Activated naive CD4-positive, alpha-beta T cell treated with anti-CD3 and anti-CD28 coated beads, Interleukin-2, amount 50 U/mL, for 24 hours (primary cell): ENCODE results near the gene HHLA2.

Experiments
- H3K27ac Mint-ChIP-seq: one replicate; pipeline ENCODE4 v1.8.0; 2021; ENCODE audit warnings: mild to moderate bottlenecking, mixed read lengths
- H3K27me3 Mint-ChIP-seq: one replicate; pipeline ENCODE4 v1.8.0; 2021; ENCODE audit warnings: mixed read lengths
- H3K36me3 Mint-ChIP-seq: one replicate; pipeline ENCODE4 v1.8.0; 2021; ENCODE audit warnings: mixed read lengths
- H3K4me1 Mint-ChIP-seq: one replicate; pipeline ENCODE4 v1.8.0; 2021; ENCODE audit warnings: mixed read lengths
- H3K4me3 Mint-ChIP-seq: one replicate; pipeline ENCODE4 v1.8.0; 2021; ENCODE audit warnings: mild to moderate bottlenecking, mixed read lengths
- H3K9me3 Mint-ChIP-seq: one replicate; pipeline ENCODE4 v1.8.0; 2021; ENCODE audit warnings: mixed read lengths

HHLA2 gene

DNA sequence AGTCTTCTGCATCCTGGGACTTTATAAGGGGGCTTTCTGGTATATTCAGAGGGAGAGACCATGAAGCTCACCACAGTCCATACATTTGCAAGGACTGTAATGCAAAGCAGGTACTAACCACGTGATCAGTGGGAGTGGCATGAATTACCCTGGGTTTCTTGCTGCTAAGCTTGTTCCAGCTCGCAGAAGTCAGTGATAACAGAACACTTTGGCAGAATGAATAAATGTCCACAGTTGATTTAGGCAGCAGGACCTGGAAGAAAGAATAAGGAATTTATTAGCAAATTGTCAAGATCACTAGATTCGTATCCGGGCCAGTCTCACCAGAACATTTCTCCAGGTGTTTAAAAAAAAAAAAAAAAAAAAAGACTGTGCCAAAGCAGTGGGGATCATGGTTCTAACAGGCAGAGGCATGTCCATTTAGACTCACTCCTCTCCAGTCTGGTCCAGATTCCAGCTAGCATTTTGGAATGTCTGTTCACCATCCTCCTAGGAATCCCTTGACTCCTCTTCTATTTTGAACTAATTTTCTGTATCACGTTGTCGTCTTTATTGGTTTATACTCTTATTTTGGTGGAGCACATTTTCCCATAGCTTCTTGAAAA lies 24.5 kb downstream of the HHLA2 start:
- Mint-ChIP-seq H3K36me3 (peaks cover 2% of the 10 kb centered on the region), H3K4me1 (peaks cover 25% of the 10 kb centered on the region), H3K9me3 (no peaks in the 10 kb centered on the region), H3K4me3 (no peak overlapping the region), H3K27me3 (no peaks in the 10 kb centered on the region), H3K27ac (no peak overlapping the region)

DNA sequence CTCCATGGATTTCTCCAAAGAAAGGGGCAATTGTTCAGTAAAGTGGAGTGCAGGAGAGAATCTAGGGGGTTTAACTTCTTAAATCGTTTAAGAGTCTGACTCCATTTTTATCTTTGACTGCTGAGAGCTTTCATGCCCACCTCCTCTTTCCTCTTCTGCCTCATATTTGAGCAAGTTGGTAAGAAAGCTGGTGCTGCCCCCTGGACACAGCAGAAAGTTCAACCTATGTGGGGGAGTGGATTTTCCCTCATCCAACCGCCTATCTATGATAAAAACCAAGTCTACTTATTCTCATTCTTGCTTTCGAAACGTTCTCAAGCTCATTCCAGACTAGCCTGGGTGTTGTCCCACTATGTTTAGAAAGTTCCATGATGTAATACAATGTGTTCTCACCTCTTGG lies 26.0 kb downstream of the HHLA2 start:
- H3K4me3 Mint-ChIP-seq = no peak overlapping the region
- H3K27me3 Mint-ChIP-seq = no peaks in the 10 kb centered on the region
- peak overlapping the region; percentile 68 for H3K27ac Mint-ChIP-seq
- H3K9me3 Mint-ChIP-seq = no peaks in the 10 kb centered on the region
- H3K4me1 Mint-ChIP-seq = peaks cover 25% of the 10 kb centered on the region
- peaks cover 6% of the 10 kb centered on the region for H3K36me3 Mint-ChIP-seq

DNA sequence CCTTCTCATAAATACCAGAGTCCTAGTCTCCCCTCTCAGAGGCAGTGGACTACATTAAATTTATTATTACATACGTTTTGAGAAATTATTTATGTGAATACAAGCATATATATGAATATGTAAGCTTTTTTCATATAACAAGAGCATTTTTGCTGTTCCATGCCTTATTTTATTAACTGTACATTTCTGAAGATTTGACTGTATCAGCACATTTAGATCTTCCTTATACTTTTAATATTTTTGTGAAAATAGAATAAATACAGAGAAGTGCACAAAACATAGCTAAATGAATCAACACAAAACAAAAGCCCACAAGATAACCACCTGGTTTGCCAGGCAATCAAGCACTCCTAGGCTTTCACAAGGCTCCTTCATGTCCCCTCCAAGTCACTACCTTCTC lies 27.8 kb downstream of the HHLA2 start:
- no peak overlapping the region for H3K27ac Mint-ChIP-seq
- H3K27me3 Mint-ChIP-seq = no peaks in the 10 kb centered on the region
- H3K9me3 Mint-ChIP-seq = no peaks in the 10 kb centered on the region
- H3K36me3 Mint-ChIP-seq = peaks cover 6% of the 10 kb centered on the region
- no peak overlapping the region for H3K4me3 Mint-ChIP-seq
- H3K4me1 Mint-ChIP-seq = peaks cover 30% of the 10 kb centered on the region

DNA sequence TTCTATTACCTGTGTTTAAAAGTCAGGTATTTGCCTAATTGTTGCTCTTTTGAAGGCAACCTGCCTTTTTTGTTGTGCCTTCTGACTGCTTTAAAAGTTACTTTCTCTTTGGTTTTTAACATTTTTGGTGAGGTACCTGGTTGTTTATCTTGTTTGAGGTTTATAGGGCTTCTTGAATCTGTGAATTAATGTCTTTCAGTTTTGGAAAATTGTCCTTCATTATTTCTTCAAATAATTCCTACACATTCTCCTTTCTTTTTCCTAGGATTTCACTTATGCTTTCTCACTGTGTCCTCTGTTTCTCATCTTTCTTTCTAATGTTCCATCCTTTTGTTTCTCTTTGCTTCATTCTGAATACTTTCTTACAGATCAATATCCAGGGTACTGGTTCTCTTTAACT lies 30.8 kb downstream of the HHLA2 start:
- Mint-ChIP-seq H3K4me1 (peaks cover 21% of the 10 kb centered on the region), H3K4me3 (no peak overlapping the region), H3K27ac (no peak overlapping the region), H3K27me3 (no peaks in the 10 kb centered on the region), H3K36me3 (peaks cover 5% of the 10 kb centered on the region), H3K9me3 (no peaks in the 10 kb centered on the region)

DNA sequence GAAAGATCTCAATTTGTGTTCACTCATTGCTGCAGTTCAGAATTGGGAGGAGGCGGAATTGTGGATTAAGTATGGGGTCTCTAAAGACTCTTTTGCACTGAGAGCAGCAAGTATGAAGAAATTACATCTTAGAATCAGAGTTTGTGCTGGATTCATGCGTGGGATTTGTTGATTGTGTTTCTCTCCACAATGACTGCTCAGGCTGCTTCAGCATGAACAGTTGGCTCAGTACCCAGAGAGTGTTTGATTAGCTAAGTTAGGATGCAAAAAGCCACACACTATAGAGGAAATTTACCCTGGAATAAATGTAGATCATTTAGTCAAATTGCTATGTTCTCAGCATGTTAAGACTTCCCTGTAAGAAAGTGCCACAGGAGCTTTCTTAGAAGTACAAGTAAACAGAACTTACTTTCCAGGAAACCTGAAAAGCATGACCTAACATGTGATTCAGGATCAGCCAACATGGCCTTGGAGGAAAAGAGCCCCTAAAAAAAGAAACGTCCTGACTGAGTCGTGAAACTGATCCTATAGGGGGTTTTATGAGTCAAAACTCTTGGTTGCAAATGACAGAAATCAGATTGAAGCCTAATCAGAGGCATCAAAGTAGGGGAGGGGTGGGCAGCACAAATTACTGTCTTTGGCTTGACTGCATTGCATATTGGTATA lies 32.6 kb downstream of the HHLA2 start:
- H3K27ac Mint-ChIP-seq = peak overlapping the region; percentile 38
- no peaks in the 10 kb centered on the region for H3K27me3 Mint-ChIP-seq
- no peaks in the 10 kb centered on the region for H3K9me3 Mint-ChIP-seq
- no peak overlapping the region for H3K4me3 Mint-ChIP-seq
- peaks cover 5% of the 10 kb centered on the region for H3K36me3 Mint-ChIP-seq
- H3K4me1 Mint-ChIP-seq = peaks cover 15% of the 10 kb centered on the region

DNA sequence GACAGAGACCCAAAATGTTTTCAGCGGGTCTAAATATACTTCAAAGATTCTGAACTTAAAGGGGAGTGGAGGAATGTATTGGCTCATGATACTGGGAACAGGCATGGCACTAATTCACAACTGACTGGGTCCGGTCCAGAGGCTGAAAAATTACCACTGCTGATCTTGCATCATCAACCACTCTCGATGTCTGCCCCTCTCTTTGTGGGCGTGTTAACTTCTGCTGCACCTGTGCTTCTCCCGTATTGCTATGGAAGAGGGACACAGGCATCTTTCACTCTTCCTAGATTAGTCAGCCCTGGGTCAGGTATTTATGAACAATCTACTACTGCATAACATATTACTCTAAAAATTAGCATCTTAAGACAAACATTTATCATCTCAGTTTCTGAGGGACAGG lies 33.2 kb downstream of the HHLA2 start:
- Mint-ChIP-seq H3K4me1 (peaks cover 15% of the 10 kb centered on the region), H3K27ac (no peak overlapping the region), H3K9me3 (no peaks in the 10 kb centered on the region), H3K27me3 (no peaks in the 10 kb centered on the region), H3K36me3 (peaks cover 5% of the 10 kb centered on the region), H3K4me3 (no peak overlapping the region)

DNA sequence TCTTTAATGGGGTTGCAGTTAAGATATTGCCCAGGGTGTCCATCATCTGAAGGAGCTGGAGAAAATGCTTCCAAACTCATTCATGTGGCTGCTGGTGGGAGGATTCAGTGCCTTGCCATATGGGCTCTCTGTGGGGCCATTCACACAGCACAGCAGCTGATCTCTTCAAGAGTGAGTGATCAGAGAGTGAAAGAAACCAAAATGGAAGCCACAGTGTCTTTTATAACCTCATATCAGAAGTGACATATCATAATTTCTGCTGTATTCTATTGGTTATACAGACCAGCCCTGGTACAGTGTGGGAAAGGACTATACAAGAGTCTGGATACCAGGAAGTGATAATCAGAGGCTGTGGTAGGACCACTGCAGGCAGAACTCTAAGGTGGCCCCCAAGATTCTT lies 33.6 kb downstream of the HHLA2 start:
- H3K27ac Mint-ChIP-seq = no peak overlapping the region
- no peak overlapping the region for H3K4me3 Mint-ChIP-seq
- H3K27me3 Mint-ChIP-seq = no peaks in the 10 kb centered on the region
- H3K9me3 Mint-ChIP-seq = no peaks in the 10 kb centered on the region
- peaks cover 15% of the 10 kb centered on the region for H3K4me1 Mint-ChIP-seq
- H3K36me3 Mint-ChIP-seq = peaks cover 5% of the 10 kb centered on the region

DNA sequence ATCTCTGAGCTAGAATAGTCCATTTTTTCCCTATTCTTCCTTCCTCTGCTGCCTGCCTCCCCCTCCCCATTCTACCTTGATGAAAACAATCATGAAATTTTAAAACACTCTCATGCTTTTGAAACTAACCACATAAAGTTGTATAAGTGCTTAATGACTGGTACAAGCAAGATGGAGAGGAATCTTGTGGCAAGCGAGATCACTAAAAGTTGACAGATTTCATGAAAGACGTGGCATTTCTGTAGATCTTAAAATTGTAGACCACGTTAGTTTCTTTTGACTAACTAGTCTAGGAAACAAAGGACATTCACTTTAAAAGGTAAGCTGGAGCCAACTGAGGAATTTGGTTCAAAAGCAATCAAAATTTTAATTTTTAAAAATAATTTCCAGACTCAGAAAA lies 35.4 kb downstream of the HHLA2 start:
- H3K4me1 Mint-ChIP-seq = peaks cover 15% of the 10 kb centered on the region
- H3K27me3 Mint-ChIP-seq = no peaks in the 10 kb centered on the region
- H3K4me3 Mint-ChIP-seq = no peak overlapping the region
- peaks cover 1% of the 10 kb centered on the region for H3K36me3 Mint-ChIP-seq
- H3K27ac Mint-ChIP-seq = no peak overlapping the region
- no peaks in the 10 kb centered on the region for H3K9me3 Mint-ChIP-seq

DNA sequence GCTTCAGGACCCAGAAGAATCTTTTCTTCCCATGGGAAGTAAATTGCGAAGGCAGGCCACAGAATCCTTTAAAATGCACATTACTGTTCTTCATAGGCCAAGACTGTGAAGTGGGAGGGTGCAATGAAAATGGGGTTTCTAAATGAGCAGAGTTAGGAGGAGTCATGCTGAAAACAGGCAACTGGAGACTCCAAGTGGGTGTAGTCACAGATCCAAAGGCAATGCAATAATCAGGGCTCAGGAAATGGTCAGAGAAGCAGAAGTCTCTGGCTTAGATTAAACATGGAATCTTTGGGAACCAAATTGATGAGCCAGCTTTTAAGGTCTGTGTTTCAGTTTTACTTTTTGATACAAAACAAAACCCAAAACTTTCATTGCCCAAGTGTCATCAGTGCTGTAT lies 37.6 kb downstream of the HHLA2 start:
- Mint-ChIP-seq H3K27ac (no peak overlapping the region), H3K36me3 (no peaks in the 10 kb centered on the region), H3K4me1 (peaks cover 7% of the 10 kb centered on the region), H3K9me3 (no peaks in the 10 kb centered on the region), H3K27me3 (no peaks in the 10 kb centered on the region), H3K4me3 (no peak overlapping the region)

DNA sequence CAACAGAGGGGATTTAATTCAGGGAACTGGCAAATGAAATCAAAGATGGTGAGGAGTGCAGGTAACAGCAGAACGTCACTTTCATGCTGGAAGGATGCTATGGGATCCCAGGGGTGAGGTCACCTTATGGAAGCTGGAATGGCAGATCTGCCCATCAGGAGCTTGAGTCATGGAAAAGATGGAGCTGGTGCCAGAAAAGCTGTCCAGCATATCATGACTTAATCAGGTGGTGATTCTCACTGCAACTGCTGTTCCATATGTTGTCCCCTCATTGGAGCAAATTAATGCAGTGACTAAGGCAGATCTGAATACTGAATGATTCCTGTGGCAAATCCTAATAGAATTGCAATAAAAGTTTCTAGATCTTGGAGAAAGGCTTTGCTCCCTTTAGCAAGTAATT lies 38.4 kb downstream of the HHLA2 start:
- Mint-ChIP-seq H3K4me1 (peaks cover 2% of the 10 kb centered on the region), H3K27me3 (no peaks in the 10 kb centered on the region), H3K4me3 (no peak overlapping the region), H3K36me3 (no peaks in the 10 kb centered on the region), H3K27ac (no peak overlapping the region), H3K9me3 (no peaks in the 10 kb centered on the region)

DNA sequence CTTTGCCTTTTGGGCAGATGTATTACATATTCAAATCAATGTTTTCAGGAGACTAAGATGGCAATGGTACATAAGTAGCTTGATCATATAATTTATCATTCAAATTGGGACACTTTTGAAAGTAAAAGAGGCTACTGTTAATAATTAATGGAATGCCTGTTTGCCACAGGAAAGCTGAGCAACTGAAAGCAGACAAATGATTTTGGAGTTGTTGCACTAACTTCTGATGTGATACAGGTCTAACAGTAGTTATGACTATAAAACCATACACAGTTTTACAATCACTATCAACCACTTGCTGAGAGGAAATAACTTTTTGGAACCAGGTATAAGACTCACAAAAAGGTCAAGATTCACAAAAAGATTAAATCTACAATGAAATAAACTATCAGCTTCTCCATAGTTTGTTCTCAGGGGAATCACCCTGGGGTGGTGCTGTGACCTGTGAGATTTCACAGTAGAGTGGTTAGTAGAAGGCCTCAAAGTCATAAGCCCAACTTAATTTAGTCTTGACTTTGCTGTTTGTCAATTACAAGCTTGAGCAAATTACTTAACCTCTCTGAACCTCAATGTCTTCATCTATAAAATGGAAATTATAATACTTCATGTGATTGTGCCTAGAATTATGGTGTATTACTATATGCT lies 42.7 kb downstream of the HHLA2 start:
- H3K36me3 Mint-ChIP-seq = no peaks in the 10 kb centered on the region
- H3K4me1 Mint-ChIP-seq = no peaks in the 10 kb centered on the region
- H3K27me3 Mint-ChIP-seq = no peaks in the 10 kb centered on the region
- no peak overlapping the region for H3K27ac Mint-ChIP-seq
- H3K9me3 Mint-ChIP-seq = no peaks in the 10 kb centered on the region
- H3K4me3 Mint-ChIP-seq = no peak overlapping the region

DNA sequence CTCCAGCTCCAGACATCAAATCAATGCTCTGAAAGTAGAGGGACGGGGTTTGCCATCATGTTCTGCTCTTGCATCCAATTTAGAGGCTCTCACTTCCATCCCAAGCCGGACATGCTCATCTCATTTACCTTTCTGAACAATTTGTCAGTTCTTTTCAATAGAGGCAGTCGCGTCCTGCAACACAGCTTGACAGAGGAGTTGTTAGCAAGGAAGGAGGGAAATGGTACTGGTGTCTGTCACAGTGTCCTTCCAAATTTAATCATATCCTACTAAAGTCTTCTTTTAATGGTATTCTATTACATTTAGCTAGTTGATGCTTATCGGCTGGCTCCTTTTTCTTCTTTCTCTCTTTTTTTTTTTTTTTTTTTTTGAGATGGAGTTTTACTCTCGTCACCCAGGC lies 45.6 kb downstream of the HHLA2 start:
- no peak overlapping the region for H3K27ac Mint-ChIP-seq
- no peaks in the 10 kb centered on the region for H3K4me1 Mint-ChIP-seq

DNA sequence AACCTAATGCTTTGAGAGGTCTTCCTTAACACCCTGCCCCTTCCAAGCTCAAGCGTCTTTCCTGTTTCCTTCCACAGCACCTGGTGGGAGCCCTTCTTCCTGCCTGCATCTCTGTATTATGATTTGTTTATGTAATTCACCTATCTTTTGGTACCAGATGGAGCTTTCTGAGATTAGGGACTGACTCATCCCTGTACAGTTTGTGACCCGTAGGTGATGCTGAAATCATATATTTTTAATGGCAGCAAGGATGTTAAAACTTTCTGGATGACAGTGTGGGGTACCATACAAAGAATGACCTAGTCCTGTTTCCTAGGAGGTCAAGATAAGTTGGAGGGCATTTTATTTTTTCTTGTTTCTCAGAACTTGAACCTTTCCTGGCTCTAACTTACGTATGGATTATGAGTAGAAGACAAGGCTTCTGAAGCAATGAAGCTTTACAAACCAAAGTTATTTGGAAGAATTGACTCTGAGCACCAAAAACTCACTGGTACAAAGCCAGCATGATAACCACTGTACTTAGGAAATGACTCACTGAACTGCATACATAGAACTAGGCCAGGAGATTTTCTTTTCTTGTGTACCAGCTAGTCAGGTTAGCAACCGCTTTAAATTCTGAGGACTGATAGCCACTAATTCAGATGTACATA lies 46.6 kb downstream of the HHLA2 start:
- Mint-ChIP-seq H3K4me1 (no peaks in the 10 kb centered on the region), H3K4me3 (no peak overlapping the region), H3K27me3 (peaks cover 1% of the 10 kb centered on the region), H3K36me3 (no peaks in the 10 kb centered on the region), H3K27ac (no peak overlapping the region), H3K9me3 (no peaks in the 10 kb centered on the region)

More for the DNA sequence above, 45.6 kb downstream of the HHLA2 start:
- Mint-ChIP-seq H3K9me3 (no peaks in the 10 kb centered on the region), H3K36me3 (no peaks in the 10 kb centered on the region), H3K4me3 (no peak overlapping the region), H3K27me3 (no peaks in the 10 kb centered on the region)

DNA sequence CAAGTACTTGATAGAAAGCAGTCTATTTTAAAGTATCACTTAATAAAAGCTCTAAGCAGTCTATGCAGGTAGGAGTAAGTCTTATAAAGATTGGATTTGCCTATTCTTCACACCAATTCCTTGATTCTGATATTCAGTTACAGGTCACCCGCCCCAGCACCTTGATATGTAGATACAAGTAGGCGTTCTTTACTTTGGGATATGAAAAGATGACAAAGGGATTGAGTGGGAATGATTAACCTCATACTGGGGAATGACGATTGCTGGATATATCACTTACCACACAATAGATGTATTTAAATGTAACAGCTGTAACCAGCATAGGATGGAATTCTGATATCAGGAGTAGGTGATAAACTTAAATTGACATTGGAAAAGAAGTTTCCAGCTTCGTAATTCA lies 47.1 kb downstream of the HHLA2 start:
- Mint-ChIP-seq H3K27me3 (peaks cover 1% of the 10 kb centered on the region), H3K4me3 (no peak overlapping the region), H3K4me1 (no peaks in the 10 kb centered on the region), H3K9me3 (no peaks in the 10 kb centered on the region), H3K36me3 (no peaks in the 10 kb centered on the region), H3K27ac (no peak overlapping the region)

DNA sequence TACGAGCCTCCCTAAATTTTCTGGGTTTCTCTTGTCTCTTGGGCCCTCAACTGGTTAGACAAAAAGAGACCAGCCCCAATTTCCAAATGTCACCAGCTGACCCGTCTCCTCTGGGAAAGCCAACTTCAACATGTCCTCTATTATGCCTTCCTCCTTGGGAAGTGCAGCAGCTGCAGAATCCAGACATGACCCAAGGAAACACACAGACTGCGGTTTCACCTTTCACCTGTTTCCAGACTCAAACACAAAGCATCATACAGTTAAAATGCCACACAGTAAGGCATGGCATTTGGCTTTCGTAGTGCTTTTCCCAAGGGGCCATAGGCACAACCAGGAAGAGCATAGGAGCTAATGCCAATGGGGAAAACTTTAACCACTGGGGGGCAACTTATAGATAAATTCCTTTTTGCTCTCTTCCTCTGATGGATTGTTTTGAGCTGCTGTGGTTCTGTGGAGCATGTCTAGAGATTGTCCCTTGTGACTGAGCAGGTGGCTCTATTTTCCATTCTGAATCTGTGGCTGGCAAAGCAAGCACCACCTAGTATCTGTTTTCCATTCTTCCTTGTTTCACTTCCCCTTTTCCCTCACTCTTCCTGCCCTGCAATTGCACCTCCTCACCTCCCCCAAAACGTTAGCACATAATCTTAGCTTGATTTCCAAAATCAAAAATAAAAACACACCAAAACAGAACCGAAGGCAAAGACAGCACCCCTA lies 49.3 kb downstream of the HHLA2 start:
- no peak overlapping the region for H3K27ac Mint-ChIP-seq
- no peaks in the 10 kb centered on the region for H3K9me3 Mint-ChIP-seq
- H3K4me1 Mint-ChIP-seq = no peaks in the 10 kb centered on the region

More for the DNA sequence above, 49.3 kb downstream of the HHLA2 start:
- H3K36me3 Mint-ChIP-seq = no peaks in the 10 kb centered on the region
- no peak overlapping the region for H3K4me3 Mint-ChIP-seq
- H3K27me3 Mint-ChIP-seq = peaks cover 1% of the 10 kb centered on the region
